ENCODE data around the gene KRTAP2-1.
A peak's percentile ranks its signal among the peaks of the same experiment; 100 is the strongest.
"Not testable (repeated sequence)": the region's sequence is repeated elsewhere in the genome, so short reads cannot be mapped to it uniquely, and the experiment has no call there.

KRTAP2-1 gene

DNA sequence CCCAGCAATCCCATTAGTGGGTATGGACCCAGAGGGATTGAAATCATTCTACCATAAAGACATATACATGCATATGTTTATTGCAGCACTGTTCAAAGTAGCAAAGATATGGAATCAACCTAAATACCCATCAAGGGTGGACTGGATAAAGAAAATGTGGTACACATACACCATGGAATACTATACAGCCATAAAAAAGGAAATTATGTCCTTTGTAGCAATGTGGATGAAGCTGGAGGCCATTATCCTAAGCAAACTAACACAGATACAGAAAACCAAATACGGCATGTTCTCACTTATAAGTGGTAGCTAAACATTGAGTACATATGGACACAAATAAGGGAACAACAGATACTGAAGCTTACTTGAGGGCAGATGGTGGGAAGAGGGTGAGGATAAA, 10.4 kb upstream of the KRTAP2-1 start:
- DNase-seq (ENCODE audit: low read depth), result no peak

DNA sequence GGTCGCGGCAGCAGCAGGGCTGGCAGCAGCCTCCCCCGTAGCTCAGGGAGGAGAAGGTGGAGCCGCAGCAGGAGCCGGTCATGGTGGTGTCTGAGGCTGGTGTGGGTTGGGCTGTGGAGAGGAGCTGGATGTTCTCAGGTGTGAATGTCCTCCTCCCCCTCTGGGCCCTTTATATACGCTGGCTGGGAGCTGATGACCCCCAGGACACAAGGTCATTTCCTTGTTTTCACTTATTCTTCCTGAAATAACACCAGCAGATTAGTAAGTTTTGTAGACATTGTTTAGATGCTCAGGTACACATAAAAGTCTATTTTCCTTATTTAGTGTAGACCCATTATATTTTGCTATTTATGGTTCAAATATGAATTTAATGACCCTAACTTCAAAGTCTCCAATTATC, 8.0 kb upstream of the KRTAP2-1 start, which contains the start of gene KRTAP2-2:
TSS of gene KRTAP2-2 (minus strand) at position 101 of the 400 bp plus-strand sequence. CDS start at position 82, 19 bp downstream.
- DNase-seq (ENCODE audit: low read depth), result not testable (repeated sequence)

DNA sequence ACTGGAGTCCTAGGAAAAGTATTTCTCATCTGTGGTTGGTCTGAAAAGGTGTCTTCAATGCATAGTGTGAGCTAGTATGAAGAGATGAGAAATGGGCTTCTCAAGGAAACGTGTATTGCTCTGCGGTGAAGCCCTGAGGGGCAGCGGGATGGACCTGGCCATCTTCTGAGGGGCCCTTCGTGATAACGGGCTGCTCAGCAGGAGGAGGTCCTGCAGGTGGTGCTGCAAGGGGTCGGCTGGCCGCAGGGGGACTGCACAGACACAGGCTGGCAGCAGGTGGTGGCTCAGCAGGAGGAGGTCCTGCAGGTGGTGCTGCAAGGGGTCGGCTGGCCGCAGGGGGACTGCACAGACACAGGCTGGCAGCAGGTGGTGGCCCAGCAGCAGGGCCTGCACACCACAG, 7.4 kb upstream of the KRTAP2-1 start:
- not testable (repeated sequence) for DNase-seq (ENCODE audit: low read depth)

DNA sequence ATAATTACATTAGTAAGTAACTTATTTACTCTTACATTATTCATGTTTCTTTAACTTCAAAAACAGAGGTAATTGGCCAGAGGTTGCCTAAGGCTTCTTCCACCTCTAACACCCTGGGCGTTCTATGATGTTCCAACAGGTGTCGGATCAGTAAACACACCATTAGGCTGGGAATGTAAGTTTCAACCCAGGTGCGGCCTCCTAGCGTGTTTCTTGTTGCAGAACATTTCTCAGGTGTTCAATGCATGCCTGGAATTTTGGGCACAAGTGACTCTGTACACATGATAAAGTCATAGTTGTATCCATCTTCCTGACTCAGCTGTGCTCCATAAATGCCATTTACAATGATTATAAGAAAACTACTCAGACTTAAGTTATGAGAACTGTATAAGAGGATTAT, 6.9 kb upstream of the KRTAP2-1 start:
- DNase-seq (ENCODE audit: low read depth), result no peak

DNA sequence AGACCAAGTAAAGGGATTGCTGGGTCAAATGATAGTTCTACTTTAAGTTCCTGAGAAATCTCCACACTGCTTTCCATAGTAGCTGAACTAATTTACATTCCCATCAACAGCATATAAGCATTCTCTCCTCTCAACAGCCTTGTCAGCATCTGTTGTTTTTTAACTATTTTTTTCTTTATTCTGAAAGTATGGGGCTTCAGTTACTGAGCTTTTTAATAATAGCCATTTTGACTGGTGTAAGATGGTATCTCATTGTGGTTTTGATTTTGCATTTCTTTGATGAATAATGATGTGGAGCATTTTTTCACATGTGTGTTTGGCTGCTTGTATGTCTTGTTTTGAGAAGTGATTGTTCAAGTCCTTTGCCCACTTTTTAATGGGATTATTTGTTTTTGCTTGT, 5.5 kb upstream of the KRTAP2-1 start:
- peak; percentile 58 for DNase-seq (ENCODE audit: low read depth)

DNA sequence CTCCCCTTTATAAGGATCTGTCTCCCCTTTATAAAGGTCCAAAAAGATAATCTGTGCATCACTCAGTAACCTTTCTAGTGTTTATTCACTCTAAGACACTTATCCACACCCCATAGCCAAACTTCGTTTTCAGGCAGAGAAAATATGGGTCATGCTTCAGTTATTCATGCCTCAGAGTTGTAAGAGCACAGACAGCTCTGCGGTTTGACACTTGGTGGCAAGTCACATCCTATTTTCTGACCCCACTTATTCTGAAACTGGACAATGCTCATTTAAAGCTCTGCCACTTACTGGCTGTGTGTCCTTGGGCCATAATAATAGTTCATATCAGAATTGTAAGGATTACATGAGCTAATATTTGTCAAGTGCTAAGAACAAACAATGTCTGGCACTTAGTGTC, 2.0 kb upstream of the KRTAP2-1 start:
- peak; percentile 36 for DNase-seq (ENCODE audit: low read depth)

DNA sequence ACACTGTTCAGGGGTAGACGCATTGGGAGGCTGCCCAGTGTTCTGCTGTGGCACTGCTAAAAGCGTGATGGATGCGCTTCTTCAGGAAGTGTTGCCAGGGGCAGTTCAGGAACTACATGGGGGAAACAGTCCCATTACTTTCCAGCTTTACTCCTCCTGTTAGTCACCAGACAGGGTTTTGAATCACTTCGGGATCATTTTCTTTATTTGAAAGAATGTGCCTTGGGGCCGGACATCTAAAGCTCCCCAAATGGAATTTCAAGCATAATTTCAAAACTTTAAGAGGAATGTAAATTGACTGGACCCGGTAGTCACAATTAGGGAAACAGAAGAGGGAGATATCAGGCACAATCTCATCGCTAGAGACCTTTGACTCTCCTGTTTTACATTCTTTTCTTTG, 1.3 kb upstream of the KRTAP2-1 start:
- no peak for DNase-seq (ENCODE audit: low read depth)

DNA sequence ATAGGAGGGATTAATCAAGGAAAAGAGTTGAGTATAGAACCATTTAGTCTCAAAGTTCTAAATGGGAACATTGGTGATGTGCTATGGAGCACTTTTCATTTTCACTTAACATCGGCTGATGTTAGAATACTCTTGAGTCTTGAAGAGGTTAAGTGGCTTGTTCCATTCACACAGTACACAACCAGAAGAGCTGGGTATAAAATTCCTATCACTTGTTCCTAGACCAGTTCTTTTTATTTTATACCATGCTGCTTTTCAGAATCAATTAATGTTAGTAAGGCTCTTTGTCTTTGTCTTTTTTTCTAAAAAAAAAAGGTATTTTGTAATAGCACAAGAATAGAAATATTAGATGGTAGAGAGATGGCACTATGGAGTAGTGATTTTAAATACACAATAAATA, 4.2 kb downstream of the KRTAP2-1 start:
- DNase-seq (ENCODE audit: low read depth), result no peak

DNA sequence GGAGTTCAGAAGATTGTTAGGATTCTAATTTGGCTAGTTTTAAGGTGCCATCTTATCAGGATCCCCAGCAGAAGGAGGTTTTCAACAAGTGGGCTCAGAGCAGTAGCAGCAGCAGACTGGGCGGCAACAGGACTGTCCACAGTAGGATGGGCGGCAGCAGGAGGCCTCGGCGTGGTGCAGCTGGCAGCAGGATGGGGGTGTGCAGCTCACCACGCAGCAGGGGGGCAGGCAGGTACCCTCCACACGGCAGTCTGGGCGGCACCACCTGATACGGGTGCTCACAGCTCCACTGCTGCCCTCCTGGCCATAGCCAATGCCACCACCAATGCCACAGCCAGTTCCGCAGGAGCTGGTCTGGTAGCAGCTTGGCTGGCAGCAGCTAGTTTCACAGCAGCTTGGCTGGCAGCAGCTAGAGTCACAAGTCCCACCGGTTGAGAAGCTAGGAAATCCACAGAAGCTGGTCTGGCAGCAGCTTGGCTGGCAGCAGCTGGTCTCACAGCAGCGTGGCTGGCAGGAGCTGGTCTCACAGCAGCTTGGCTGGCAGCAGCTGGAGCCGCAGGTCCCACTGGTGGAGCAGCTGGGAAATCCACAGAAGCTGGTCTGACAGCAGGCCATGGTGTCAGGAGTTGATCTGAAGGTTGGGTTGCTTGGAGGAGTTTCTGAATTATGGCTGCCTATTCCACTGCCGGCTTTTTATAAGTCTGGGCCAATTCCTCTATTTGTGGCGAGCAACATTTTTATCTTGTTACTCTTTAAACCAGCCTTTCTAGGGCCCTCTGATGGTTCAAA, 6.1 kb downstream of the KRTAP2-1 start, which contains the start of gene KRTAP1-1:
TSS of gene KRTAP1-1 (minus strand) at position 668 of the 789 bp plus-strand sequence. CDS start at position 615, 53 bp downstream.
- DNase-seq (ENCODE audit: low read depth), result not testable (repeated sequence)

DNA sequence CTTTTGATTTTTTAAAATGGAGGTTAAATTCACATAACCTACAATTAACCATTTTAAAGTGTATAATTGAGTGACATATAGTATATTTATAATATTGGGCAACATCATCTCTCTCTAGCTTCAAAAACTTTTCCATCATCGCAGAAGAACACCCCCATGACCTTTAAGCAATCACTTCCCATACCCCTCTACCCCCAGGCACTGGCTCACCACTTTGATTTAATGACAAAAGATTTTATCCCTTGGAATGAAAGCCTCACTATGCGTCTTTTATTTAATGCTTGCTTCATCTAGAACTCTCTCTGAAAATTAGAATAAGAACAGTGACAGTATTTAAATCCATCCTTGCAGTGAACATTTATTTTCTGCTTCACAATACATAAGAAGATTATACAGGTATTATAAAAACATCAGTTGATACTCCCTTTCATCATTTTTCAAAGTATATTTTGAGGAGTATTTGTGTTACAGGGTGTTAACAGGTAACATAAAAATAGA, 9.2 kb downstream of the KRTAP2-1 start:
- no peak for DNase-seq (ENCODE audit: low read depth)

DNA sequence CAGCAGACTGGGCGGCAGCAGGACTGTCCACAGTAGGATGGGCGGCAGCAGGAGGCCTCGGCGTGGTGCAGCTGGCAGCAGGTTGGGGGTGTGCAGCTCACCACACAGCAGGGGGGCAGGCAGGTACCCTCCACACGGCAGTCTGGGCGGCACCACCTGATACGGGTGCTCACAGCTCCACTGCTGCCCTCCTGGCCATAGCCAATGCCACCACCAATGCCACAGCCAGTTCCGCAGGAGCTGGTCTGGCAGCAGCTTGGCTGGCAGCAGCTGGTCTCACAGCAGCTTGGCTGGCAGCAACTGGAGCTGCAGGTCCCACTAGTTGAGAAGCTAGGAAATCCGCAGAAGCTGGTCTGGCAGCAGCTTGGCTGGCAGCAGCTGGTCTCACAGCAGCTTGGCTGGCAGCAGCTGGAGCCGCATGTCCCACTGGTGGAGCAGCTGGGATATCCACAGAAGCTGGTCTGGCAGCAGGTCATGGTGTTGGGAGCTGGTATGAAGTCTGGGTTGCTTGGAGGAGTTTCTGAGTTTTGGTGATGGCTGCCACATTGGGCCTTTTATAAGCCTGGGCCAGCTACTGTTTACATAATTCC, 12.7 kb downstream of the KRTAP2-1 start, which contains the start of gene KRTAP1-3:
TSS of gene KRTAP1-3 (minus strand) at position 529 of the 590 bp plus-strand sequence. CDS start at position 476, 53 bp downstream.
- not testable (repeated sequence) for DNase-seq (ENCODE audit: low read depth)

DNA sequence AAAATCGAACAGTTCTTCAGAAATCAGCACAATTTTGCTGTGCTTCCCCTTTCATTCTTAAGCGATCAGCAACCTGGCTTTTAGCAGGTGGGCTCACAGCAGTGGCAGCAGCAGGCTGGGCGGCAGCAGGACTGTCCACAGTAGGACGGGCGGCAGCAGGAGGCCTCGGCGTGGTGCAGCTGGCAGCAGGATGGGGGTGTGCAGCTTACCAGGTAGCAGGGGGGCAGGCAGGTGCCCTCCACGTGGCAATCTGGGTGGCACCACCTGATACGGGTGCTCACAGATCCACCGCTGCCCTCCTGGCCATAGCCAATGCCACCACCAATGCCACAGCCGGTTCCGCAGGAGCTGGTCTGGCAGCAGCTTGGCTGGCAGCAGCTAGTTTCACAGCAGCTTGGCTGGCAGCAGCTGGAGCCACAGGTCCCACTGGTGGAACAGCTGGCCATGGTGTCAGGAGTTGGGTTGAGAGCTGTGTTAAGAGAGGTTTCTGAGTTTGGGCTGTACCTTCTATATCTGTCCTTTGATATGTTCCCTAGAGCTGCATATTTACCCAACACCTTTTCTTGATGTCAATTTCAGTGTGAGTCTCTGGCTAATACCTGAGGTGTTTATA, 17.4 kb downstream of the KRTAP2-1 start, which contains the start of gene KRTAP1-4:
TSS of gene KRTAP1-4 (minus strand) at position 563 of the 613 bp plus-strand sequence. CDS start at position 446, 117 bp downstream.
- DNase-seq (ENCODE audit: low read depth), result no peak

DNA sequence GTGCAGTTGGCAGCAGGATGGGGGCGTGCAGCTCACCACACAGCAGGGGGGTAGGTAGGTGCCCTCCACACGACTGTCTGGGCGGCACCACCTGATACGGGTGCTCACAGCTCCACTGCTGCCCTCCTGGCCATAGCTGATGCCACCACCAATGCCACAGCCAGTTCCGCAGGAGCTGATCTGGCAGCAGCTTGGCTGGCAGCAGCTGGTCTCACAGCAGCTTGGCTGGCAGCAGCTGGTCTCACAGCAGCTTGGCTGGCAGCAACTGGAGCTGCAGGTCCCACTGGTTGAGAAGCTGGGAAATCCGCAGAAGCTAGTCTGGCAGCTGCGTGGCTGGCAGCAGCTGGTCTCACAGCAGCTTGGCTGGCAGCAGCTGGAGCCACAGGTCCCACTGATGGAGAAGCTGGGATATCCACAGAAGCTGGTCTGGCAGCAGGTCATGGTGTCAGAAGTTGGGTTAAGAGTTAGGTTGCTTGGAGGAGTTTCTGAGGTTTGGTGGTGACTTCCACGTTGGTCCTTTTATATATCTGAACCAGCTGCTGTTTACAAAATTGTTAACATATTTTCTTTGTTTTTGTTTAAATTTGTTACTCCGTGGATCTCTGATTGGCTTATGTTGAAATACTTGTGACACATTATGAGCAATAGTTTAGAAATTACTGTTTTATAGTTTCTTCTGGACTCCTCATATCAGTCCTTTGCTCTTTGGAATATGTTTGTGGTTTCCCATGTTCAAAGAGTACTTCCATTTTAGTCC, 20.2 kb downstream of the KRTAP2-1 start, which contains the start of gene KRTAP1-5:
TSS of gene KRTAP1-5 (minus strand) at position 494 of the 757 bp plus-strand sequence. CDS start at position 441, 53 bp downstream.
- peak; percentile 82 for DNase-seq (ENCODE audit: low read depth)

DNA sequence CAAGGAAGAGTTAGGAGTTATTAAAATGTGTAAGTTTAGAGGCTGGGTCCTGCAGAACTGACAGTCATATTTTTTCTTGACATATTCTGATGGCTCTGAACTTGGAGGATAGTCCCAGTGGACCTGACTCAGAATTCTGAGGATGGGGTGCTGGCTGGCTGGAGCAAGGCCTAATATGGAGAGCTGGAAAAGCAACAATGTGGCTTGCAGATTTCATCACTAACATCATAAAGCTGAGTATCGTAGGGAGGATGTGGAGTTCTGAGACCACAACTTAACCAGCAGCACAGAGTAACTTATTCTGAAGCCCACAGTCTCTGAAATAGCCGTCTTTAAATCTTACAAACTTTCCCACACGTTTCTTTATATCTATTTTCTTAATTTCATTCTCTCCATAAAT, 22.4 kb downstream of the KRTAP2-1 start:
- peak; percentile 21 for DNase-seq (ENCODE audit: low read depth)

DNA sequence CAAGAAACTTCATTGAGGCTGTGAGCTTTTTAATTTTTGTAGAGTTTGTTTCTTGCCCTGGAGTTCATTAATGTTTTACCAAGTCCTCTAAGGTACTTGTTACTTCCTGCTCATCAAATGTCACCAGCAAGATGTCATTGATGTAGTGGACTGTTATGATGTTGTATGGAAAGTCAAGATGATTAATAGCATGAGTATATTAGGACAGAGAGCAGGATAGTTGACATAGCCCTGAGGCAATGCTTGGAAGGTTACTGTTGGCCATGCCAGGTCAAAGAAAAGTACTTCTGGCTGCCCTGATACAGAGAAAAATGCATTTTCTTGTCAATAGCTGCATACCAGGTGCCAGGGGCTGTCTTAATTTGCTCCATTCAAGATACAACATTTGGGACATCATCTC, 26.8 kb downstream of the KRTAP2-1 start:
- no peak for DNase-seq (ENCODE audit: low read depth)

DNA sequence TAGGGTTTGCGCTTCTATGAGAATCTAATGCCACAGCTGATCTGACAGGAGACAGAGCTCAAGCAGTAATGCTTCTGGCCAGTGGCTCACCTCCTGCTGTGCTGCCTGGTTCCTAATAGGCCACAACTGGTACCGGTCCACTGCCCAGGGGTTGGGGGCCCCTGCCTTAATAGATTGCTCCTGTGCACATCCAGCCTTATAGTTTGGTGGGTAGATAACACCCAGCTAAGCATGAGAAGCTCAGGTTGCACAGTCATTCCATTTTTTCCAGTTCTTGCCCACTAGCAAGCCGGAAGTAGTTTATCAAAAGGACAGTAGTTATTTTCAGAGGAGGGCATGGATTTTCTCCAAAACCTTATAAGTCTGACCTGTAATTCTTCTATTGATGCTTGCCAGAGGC, 27.7 kb downstream of the KRTAP2-1 start:
- no peak for DNase-seq (ENCODE audit: low read depth)

DNA sequence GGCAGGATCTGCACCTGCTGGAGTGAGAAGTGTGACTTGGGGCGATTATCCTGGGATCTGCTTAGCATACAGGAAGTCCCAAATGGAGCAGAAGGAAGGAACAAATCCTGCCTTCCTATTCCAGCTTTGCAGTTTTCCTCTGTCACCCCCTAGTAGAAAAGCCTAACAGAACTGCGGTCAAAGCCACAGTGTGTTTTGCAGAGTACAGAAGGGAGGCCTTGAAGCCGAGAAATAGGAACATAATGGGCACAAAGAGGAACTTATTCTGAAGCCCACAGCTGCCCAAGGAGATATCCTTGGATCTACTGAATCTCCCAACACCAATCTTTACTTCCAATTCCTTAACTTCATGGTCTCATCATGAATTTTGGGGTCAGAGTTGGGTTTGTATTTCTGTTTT, 28.6 kb downstream of the KRTAP2-1 start:
- no peak for DNase-seq (ENCODE audit: low read depth)

DNA sequence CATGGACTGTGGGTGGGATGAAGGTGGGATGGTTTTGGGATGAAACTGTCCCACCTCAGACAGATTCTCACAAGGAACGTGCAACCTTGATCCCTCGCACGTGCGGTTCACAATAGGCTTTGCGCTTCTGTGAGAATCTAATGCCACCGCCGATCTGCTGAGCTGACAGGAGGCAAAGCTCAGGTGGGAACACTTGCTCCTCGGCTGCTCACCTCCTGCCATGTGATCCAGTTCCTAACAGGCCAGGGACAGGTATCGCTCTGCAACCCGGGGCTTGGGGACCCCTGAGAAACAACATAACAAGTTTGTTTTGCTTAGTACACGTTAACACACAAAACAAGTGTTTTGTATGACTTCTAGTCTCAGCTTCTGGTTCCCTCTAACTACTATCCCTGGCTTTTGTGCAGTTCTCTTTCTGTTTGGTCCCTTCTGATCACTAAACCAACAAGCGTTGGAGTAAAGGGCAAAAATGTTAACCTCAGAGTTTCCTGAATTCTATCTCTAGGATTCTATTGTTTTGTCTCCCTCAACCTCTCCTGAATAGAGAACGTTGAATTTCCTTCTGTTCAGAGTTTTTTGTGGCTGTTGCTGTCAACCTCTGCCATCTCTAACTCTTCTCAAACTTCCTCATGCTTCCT, 30.4 kb downstream of the KRTAP2-1 start:
- no peak for DNase-seq (ENCODE audit: low read depth)

DNA sequence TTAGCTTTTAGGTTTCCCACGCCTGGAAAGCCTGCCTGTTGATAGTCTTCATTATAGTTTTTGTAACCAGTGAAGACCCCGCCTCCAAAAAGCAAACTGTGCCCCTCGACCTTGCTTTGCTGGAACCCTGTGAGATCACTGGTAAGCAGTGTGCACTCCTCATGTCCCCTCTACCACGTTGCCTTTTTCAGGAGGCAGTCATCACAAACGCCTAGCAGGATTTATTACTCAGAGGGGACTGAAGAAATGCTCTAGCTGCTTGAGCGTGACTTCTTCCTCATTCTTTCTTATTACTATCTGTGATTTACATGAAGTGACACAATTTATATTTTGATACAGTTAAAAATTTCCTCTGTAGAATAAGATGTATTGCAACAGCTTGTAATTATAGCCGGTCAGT, 31.7 kb downstream of the KRTAP2-1 start:
- no peak for DNase-seq (ENCODE audit: low read depth)

DNA sequence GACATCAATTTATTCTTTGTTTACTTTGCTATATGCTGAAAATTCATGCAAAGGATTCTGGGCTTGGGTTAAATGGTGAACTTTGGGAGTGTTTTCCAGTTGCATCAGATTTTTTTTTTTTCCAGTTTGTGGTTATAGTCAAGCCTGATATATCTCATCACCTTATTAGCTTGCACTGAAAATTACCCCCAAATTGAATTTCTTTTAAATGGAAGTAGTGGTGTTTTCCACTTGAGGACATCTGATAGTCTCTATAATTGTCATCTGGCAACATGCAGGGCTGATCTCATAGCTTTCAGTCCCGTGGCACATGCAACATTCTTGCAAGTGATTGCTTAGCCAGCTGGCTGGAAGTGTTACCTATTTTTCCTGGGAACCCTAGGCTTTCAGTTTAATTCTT, 33.5 kb downstream of the KRTAP2-1 start:
- DNase-seq (ENCODE audit: low read depth), result no peak

DNA sequence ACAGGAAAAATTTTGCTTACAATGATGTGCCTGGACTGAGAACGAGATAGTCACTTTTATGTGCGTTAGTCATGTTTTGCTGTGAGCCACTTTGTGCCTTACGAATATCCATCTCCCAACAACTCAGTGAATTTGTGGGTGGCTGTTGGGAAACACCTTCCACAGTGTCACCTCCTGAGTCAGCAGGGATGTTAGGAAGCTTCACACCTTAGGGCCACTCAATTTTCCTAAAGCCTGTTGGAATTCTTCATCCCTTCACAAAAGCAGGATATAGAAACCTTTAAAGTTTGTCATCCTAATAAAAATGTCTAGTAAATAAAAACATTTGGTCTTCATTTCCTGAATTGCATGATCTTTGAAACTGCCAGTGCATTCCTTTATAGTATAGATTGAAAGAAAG, 33.9 kb downstream of the KRTAP2-1 start:
- no peak for DNase-seq (ENCODE audit: low read depth)
